Parathyroid adenoma (tissue), 2 donors: ENCODE measurements around the gene PRDX2.
A peak's percentile ranks its signal among the peaks of the same experiment; 100 is the strongest.

Source experiments
- H2AFZ ChIP-seq: fragments of 300-600 bp; sonication (generic); one replicate; pipeline ENCODE4 v1.7.0; 2017; ENCODE audit warnings: antibody characterized with exemption, mild to moderate bottlenecking
- H3K27ac ChIP-seq: fragments of 300-600 bp; sonication (generic); one replicate; pipeline ENCODE4 v1.7.0; 2017
- H3K27me3 ChIP-seq: fragments of 300-600 bp; sonication (generic); one replicate; pipeline ENCODE4 v1.7.0; 2017; ENCODE audit warnings: low read length; ENCODE audit not compliant: control insufficient read depth, insufficient read depth
- H3K36me3 ChIP-seq: fragments of 300-600 bp; sonication (generic); one replicate; pipeline ENCODE4 v1.7.0; 2017; ENCODE audit warnings: low read length; ENCODE audit not compliant: control insufficient read depth, insufficient read depth
- H3K4me1 ChIP-seq: fragments of 300-600 bp; sonication (generic); one replicate; pipeline ENCODE4 v1.7.0; 2017; ENCODE audit warnings: control low read depth
- H3K4me2 ChIP-seq: fragments of 300-600 bp; sonication (generic); one replicate; pipeline ENCODE4 v1.7.0; 2017; ENCODE audit warnings: low read length
- H3K4me3 ChIP-seq: fragments of 300-600 bp; sonication (generic); one replicate; pipeline ENCODE4 v1.7.0; 2017; ENCODE audit warnings: low read depth, low read length
- H3K79me2 ChIP-seq: fragments of 300-600 bp; sonication (generic); one replicate; pipeline ENCODE4 v1.7.0; 2017; ENCODE audit warnings: control low read depth
- H3K9ac ChIP-seq: fragments of 300-600 bp; sonication (generic); one replicate; pipeline ENCODE4 v1.7.0; 2017; ENCODE audit warnings: mild to moderate bottlenecking
- H3K9me3 ChIP-seq: fragments of 300-600 bp; sonication (generic); one replicate; pipeline ENCODE4 v1.7.0; 2017; ENCODE audit warnings: low read length; ENCODE audit not compliant: control insufficient read depth
- TF ChIP-seq, protein P1 (sequence below): fragments of 300-600 bp; sonication (generic); IDR thresholded peaks from one replicate; pipeline ENCODE4 v1.7.0; 2017; ENCODE audit warnings: antibody characterized with exemption, mild to moderate bottlenecking
- donor health status: primary hyperparathyroidism.

PRDX2 gene

DNA sequence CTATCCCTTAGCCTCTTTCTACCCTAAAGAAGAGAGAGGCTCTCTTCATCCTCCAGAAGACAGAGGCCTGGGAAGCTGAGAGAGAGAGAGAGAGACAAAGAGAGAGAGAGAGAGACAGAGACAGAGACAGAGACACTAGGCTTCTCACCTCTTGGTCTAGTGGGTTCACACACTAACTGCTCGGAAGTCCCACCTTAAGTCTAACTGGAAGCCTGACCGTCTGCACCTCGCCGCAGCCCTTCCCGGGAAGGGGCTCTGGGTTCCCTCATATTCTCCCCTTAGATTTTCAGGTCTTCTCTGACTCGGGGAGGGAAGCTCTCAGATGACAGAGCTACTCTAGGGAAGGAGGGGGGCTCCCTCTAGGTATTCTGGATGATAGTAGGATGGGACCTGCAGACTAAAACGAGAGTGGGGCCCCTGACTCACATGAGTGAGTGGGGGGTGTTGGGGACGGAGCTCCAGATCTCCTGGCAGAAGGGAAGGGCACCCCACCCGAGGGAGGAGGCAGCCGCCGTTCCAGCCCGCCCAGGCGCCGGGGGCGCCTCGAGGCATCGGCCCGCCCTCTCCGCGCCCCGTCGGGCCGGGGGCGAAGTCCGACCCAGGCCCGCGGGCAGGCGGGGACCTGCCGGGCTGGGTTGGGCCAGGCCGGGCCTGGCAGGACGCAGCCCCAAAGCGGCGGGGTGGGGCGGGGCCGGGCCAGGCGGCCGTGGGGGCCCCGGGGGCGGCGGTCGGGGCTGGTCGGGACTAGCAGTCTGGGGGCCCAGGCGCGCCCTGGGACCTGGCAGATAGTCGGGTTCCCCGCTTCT is 12.3 kb downstream of the PRDX2 start:
- Histone ChIP-seq H2AFZ (peak overlapping the region; percentile 66), H3K4me3 (peak overlapping the region; percentile 97), H3K36me3 (no peaks in the 10 kb centered on the region), H3K4me2 (peak overlapping the region; percentile 87), H3K4me1 (peaks cover 65% of the 10 kb centered on the region), H3K79me2 (peaks cover 5% of the 10 kb centered on the region), H3K27ac (peak overlapping the region; percentile 100), H3K27me3 (no peaks in the 10 kb centered on the region), H3K9me3 (no peaks in the 10 kb centered on the region), H3K9ac (peak overlapping the region; percentile 41)
- TF ChIP-seq, protein P1, sequence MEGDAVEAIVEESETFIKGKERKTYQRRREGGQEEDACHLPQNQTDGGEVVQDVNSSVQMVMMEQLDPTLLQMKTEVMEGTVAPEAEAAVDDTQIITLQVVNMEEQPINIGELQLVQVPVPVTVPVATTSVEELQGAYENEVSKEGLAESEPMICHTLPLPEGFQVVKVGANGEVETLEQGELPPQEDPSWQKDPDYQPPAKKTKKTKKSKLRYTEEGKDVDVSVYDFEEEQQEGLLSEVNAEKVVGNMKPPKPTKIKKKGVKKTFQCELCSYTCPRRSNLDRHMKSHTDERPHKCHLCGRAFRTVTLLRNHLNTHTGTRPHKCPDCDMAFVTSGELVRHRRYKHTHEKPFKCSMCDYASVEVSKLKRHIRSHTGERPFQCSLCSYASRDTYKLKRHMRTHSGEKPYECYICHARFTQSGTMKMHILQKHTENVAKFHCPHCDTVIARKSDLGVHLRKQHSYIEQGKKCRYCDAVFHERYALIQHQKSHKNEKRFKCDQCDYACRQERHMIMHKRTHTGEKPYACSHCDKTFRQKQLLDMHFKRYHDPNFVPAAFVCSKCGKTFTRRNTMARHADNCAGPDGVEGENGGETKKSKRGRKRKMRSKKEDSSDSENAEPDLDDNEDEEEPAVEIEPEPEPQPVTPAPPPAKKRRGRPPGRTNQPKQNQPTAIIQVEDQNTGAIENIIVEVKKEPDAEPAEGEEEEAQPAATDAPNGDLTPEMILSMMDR = no peak

DNA sequence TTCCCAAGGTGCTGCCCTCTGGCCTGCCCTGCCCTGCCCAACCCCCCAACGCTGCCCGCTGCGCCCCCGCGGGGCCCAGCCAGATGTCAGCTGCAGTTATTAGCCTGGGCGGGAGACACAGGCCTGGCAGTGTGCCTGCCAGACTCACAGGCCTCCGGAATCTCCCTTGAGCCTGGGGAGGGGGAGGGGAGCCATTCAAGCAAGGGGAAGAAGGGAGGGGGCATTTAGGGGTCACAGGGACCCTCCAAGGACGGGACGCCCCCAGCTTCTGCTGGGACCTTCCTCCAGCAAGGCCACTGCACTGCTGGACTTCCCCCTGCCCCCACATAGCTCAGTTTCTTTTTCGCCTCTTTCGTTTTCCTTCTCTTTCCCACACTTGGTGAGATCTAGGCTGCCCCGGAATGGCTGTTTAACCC is 12.9 kb downstream of the PRDX2 start:
- peak overlapping the region; percentile 87 for H3K4me2 ChIP-seq
- no peaks in the 10 kb centered on the region for H3K27me3 ChIP-seq
- TF ChIP-seq, protein P1 = peak; percentile 23
- no peaks in the 10 kb centered on the region for H3K9me3 ChIP-seq
- peak overlapping the region; percentile 66 for H2AFZ ChIP-seq
- H3K4me1 ChIP-seq = peaks cover 66% of the 10 kb centered on the region
- H3K4me3 ChIP-seq = peak overlapping the region; percentile 63
- H3K79me2 ChIP-seq = peaks cover 5% of the 10 kb centered on the region
- H3K36me3 ChIP-seq = no peaks in the 10 kb centered on the region
- H3K9ac ChIP-seq = peak overlapping the region; percentile 41
- peak overlapping the region; percentile 100 for H3K27ac ChIP-seq

DNA sequence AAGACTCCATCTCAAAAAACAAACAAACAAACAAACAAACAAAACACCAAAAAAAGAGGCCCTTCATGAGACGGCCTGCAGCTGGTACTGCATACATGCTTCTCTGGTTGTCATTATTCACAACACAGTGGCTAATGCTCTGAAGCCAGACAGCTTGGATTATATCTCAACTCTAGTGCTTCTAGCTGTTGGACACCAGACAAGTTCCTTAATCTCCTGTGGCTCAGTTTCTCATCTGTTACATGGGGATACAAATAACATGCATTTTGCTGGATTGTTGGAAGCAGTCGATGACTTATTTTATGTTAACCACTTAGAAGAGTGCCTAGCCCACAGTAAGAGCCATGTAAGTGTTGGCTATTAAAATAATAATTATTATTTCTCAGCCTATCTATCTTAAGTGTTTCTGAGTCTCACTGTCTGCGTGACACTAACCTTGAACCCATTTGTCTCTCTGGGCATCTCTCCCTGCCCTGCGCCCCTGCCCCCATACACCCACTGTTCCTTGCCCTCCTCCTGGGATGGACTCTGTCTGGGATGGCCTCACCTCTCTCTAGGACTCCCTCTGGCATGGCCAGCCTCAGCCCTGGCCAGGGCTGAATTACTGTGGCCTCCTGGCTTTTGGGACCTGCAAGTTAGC is 13.4 kb downstream of the PRDX2 start:
- Histone ChIP-seq H3K4me3 (peak overlapping the region; percentile 63), H3K9ac (no peak overlapping the region), H3K9me3 (no peaks in the 10 kb centered on the region), H3K27ac (peak overlapping the region; percentile 100), H3K4me1 (peaks cover 70% of the 10 kb centered on the region), H3K27me3 (no peaks in the 10 kb centered on the region), H3K36me3 (no peaks in the 10 kb centered on the region), H2AFZ (peak overlapping the region; percentile 66), H3K79me2 (peaks cover 5% of the 10 kb centered on the region), H3K4me2 (peak overlapping the region; percentile 87)
- TF ChIP-seq, protein P1 = no peak

- no peak overlapping the region for H3K4me3 ChIP-seq
- H3K4me2 ChIP-seq = no peak overlapping the region
- peaks cover 74% of the 10 kb centered on the region for H3K4me1 ChIP-seq
- no peaks in the 10 kb centered on the region for H3K27me3 ChIP-seq
- no peaks in the 10 kb centered on the region for H3K36me3 ChIP-seq
- H3K9ac ChIP-seq = no peak overlapping the region
- H3K9me3 ChIP-seq = no peaks in the 10 kb centered on the region
- peaks cover 2% of the 10 kb centered on the region for H3K79me2 ChIP-seq
- peak overlapping the region; percentile 100 for H3K27ac ChIP-seq
- TF ChIP-seq, protein P1 = no peak
- H2AFZ ChIP-seq = no peak overlapping the region
Measured at GRCh38 chr19:12787458-12787857, 14.1 kb downstream of the PRDX2 start.
